D721Med (cell line): ENCODE data around the gene RNF145.

Experiments used
- DNase-seq: peaks from one replicate; pipeline ENCODE4 v3.0.0; 2011; ENCODE audit warnings: low spot score; ENCODE audit not compliant: insufficient read length
- FAIRE-seq: peaks from 2 replicates; lab custom pipeline; 2011; peaks lifted over from hg19 to GRCh38; lab: Jason Lieb, UNC
- CTCF ChIP-seq: IDR thresholded peaks from 2 replicates; pipeline ENCODE4 v1.5.1; 2012; ENCODE audit warnings: mild to moderate bottlenecking, control low read depth; ENCODE audit not compliant: insufficient read depth; ENCODE audit errors: missing control alignments

RNF145 gene

DNA sequence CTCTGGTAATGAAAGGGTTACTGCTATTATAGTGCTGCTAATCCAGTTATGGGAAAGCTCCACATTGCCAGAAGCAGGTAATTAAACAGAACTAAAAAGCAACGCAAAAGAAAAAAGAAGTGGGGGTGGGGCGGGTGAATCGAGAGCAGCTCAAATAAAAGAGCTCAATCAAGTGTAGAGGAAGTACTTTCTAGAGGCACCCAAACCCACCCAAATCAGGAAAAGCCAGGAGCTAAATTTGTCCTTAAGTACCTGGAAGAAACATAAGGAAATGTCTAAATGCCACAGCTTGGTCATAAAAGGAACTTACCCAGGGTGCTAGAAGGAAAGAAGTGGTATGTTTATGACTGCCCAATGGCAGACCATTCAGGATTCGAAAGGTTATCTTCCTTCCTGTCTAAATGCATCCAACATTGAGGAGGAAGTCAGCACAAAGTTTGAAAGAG lies 2.4 kb upstream of the RNF145 start:
- FAIRE-seq (no peak), DNase-seq (no peak)
- TF ChIP-seq CTCF = no peak

GRCh38 chr5:159210846-159211245 lies 1.5 kb upstream of the RNF145 start:
- no peak for DNase-seq
- no peak for FAIRE-seq
- TF ChIP-seq CTCF = no peak

DNA sequence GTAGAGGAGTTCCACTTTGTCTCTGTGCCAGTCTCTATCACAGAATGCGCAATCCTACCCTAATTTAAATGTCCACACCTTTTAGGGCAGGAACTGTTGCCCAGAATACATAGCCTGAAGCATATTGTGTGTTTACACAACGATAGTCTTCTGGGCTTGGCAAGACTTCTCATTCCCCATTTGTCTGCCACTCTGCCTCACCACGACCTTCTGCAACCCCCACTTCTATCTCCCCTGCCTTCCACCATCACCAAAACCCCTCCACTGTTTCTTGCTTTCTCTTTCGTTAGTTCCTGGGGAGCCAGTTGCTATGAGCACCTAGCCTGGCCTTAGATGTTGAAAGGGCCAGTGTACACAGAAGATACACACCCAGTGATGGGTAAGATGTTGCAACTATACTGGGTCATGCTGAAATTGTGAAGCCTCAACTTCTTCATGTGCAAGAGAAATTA lies 883 bp upstream of the RNF145 start:
- no peak for FAIRE-seq
- no peak for TF ChIP-seq CTCF
- DNase-seq = no peak

- DNase-seq (no peak), FAIRE-seq (no peak)
- no peak for TF ChIP-seq CTCF
These were observed 577 bp downstream of the RNF145 start for GRCh38 chr5:159208514-159209437.

- TF ChIP-seq CTCF = no peak
- no peak for DNase-seq
- FAIRE-seq = no peak
These were observed 1.5 kb downstream of the RNF145 start for GRCh38 chr5:159207686-159208513.

GRCh38 chr5:159207222-159207685 lies 2.1 kb downstream of the RNF145 start:
- DNase-seq = no peak
- FAIRE-seq = no peak
- TF ChIP-seq CTCF = no peak
